ENCODE results near the gene PALM3. TPM values are rescaled to one million over a fixed set of nuclear protein-coding genes. Genes with fewer than 3 reads are reported as not detected.
A peak's percentile ranks its signal among the peaks of the same experiment; 100 is the strongest.

Gene PALM3
- total and polyA plus RNA-seq, 10 of the 15 experiments (the other 5 are each of a cell fraction or from before 2014, with no cell fraction given), result 0.07 TPM; not detected in 9

DNA sequence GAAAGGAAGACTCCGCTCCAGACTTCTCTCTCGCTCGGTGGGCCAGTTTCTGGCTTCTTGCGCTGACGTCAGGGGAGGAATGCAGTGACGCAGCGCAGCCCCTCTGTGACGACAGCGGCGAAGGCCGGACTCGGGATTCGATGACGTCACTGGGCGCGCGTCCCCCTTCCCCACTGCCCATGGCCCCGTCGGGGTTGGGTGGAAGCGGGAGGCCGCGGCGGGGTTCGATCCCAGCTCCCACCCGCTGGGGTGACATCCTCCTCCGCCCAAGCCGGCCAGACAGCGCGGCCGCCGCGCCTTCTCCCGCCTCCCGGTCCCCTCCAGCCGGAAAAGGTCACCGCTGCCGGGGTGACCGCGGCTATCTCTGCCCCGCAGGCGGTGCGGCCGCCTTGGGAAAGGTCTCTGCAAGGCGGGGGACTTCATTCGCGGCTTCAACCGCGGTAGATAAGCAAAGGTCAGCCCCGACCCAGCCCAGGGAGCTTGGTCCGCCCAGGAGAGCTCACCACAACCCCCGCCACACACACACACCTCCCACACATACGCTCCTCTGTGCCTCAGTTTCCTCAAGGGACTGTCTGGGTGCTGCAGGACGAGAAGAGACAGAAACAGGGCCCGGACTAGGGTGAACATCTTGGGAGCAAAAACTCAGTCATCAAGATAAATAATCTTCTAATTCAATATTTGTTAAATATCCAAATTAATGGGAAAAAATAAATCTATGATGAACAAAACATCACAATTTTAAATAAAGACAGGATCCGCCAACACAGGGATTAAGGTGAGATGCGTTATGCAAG lies 54.9 kb downstream of the PALM3 start (continued):
- TF ChIP-seq, protein P1, sequence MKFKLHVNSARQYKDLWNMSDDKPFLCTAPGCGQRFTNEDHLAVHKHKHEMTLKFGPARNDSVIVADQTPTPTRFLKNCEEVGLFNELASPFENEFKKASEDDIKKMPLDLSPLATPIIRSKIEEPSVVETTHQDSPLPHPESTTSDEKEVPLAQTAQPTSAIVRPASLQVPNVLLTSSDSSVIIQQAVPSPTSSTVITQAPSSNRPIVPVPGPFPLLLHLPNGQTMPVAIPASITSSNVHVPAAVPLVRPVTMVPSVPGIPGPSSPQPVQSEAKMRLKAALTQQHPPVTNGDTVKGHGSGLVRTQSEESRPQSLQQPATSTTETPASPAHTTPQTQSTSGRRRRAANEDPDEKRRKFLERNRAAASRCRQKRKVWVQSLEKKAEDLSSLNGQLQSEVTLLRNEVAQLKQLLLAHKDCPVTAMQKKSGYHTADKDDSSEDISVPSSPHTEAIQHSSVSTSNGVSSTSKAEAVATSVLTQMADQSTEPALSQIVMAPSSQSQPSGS (IDR thresholded peaks at IDR 0.05; ENCODE audit: low read length), result peak; percentile 99
- TF ChIP-seq MYB (IDR thresholded peaks at IDR 0.05; ENCODE audit: borderline replicate concordance, low read depth, low read length), result no peak
- TF ChIP-seq POLR2AphosphoS5 (IDR thresholded peaks at IDR 0.05; ENCODE audit: low read length), result no peak
- peak; percentile 98 for TF ChIP-seq IKZF1 (conservative IDR thresholded peaks at IDR 0.05)
- no peak for TF ChIP-seq SP1 (IDR thresholded peaks at IDR 0.05; ENCODE audit: low read depth, low read length)
- 0 out of 2 replicates have a peak, but pooled peaks have one; percentile 5 for TF ChIP-seq SREBF1 (IDR thresholded peaks at IDR 0.05; ENCODE audit: low read length)
- TF ChIP-seq NFIC (IDR thresholded peaks at IDR 0.05; ENCODE audit: low read depth, low read length), result no peak
- peak; percentile 81 for TF ChIP-seq SMARCA5 (IDR thresholded peaks at IDR 0.05)
- TF ChIP-seq, protein P2, sequence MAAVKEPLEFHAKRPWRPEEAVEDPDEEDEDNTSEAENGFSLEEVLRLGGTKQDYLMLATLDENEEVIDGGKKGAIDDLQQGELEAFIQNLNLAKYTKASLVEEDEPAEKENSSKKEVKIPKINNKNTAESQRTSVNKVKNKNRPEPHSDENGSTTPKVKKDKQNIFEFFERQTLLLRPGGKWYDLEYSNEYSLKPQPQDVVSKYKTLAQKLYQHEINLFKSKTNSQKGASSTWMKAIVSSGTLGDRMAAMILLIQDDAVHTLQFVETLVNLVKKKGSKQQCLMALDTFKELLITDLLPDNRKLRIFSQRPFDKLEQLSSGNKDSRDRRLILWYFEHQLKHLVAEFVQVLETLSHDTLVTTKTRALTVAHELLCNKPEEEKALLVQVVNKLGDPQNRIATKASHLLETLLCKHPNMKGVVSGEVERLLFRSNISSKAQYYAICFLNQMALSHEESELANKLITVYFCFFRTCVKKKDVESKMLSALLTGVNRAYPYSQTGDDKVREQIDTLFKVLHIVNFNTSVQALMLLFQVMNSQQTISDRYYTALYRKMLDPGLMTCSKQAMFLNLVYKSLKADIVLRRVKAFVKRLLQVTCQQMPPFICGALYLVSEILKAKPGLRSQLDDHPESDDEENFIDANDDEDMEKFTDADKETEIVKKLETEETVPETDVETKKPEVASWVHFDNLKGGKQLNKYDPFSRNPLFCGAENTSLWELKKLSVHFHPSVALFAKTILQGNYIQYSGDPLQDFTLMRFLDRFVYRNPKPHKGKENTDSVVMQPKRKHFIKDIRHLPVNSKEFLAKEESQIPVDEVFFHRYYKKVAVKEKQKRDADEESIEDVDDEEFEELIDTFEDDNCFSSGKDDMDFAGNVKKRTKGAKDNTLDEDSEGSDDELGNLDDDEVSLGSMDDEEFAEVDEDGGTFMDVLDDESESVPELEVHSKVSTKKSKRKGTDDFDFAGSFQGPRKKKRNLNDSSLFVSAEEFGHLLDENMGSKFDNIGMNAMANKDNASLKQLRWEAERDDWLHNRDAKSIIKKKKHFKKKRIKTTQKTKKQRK (IDR thresholded peaks at IDR 0.05; ENCODE audit: low read depth, low read length), result no peak
- TF ChIP-seq, protein P3, sequence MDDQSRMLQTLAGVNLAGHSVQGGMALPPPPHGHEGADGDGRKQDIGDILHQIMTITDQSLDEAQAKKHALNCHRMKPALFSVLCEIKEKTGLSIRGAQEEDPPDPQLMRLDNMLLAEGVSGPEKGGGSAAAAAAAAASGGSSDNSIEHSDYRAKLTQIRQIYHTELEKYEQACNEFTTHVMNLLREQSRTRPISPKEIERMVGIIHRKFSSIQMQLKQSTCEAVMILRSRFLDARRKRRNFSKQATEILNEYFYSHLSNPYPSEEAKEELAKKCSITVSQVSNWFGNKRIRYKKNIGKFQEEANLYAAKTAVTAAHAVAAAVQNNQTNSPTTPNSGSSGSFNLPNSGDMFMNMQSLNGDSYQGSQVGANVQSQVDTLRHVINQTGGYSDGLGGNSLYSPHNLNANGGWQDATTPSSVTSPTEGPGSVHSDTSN (IDR thresholded peaks at IDR 0.05; ENCODE audit: insufficient replicate concordance, low read depth, low read length), result no peak
- TF ChIP-seq BCL11A (IDR thresholded peaks at IDR 0.05; ENCODE audit: low read depth, low read length), result no peak
- no peak for TF ChIP-seq SMC3 (IDR thresholded peaks at IDR 0.05; ENCODE audit: borderline replicate concordance, low read length)
- TF ChIP-seq PML (IDR thresholded peaks at IDR 0.05; ENCODE audit: low read length), result no peak
- TF ChIP-seq, protein P4, sequence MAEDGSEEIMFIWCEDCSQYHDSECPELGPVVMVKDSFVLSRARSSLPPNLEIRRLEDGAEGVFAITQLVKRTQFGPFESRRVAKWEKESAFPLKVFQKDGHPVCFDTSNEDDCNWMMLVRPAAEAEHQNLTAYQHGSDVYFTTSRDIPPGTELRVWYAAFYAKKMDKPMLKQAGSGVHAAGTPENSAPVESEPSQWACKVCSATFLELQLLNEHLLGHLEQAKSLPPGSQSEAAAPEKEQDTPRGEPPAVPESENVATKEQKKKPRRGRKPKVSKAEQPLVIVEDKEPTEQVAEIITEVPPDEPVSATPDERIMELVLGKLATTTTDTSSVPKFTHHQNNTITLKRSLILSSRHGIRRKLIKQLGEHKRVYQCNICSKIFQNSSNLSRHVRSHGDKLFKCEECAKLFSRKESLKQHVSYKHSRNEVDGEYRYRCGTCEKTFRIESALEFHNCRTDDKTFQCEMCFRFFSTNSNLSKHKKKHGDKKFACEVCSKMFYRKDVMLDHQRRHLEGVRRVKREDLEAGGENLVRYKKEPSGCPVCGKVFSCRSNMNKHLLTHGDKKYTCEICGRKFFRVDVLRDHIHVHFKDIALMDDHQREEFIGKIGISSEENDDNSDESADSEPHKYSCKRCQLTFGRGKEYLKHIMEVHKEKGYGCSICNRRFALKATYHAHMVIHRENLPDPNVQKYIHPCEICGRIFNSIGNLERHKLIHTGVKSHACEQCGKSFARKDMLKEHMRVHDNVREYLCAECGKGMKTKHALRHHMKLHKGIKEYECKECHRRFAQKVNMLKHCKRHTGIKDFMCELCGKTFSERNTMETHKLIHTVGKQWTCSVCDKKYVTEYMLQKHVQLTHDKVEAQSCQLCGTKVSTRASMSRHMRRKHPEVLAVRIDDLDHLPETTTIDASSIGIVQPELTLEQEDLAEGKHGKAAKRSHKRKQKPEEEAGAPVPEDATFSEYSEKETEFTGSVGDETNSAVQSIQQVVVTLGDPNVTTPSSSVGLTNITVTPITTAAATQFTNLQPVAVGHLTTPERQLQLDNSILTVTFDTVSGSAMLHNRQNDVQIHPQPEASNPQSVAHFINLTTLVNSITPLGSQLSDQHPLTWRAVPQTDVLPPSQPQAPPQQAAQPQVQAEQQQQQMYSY (CRISPR knock-in tag; IDR thresholded peaks at IDR 0.05), result peak; percentile 83; the same call in 1 of the 2 replicates
- TF ChIP-seq ATF7 (IDR thresholded peaks at IDR 0.05; ENCODE audit: low read depth), result peak; percentile 100
- TF ChIP-seq, protein P5, sequence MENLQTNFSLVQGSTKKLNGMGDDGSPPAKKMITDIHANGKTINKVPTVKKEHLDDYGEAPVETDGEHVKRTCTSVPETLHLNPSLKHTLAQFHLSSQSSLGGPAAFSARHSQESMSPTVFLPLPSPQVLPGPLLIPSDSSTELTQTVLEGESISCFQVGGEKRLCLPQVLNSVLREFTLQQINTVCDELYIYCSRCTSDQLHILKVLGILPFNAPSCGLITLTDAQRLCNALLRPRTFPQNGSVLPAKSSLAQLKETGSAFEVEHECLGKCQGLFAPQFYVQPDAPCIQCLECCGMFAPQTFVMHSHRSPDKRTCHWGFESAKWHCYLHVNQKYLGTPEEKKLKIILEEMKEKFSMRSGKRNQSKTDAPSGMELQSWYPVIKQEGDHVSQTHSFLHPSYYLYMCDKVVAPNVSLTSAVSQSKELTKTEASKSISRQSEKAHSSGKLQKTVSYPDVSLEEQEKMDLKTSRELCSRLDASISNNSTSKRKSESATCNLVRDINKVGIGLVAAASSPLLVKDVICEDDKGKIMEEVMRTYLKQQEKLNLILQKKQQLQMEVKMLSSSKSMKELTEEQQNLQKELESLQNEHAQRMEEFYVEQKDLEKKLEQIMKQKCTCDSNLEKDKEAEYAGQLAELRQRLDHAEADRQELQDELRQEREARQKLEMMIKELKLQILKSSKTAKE (IDR thresholded peaks at IDR 0.05; ENCODE audit: low read depth, poor library complexity, severe bottlenecking), result no peak

Measured in GM12878 (cell line).